ENCODE measurements around the gene NOC2L. TPM values are rescaled to one million over a fixed set of nuclear protein-coding genes. Genes with fewer than 3 reads are reported as not detected.
A peak's percentile ranks its signal among the peaks of the same experiment; 100 is the strongest.

The NOC2L gene
- total and polyA plus RNA-seq, 9 of the 15 experiments (the other 6 are each of a cell fraction or from before 2014, with no cell fraction given) = 4.0 to 410 (median 200) TPM

GRCh38 chr1:999725-1000356, 40.8 kb upstream of the NOC2L start, which contains the start of gene HES4 (continued):
- TF ChIP-seq ZNF449 (CRISPR knock-in tag; IDR thresholded peaks at IDR 0.05) = no peak
- no peak for TF ChIP-seq ASH1L (IDR thresholded peaks at IDR 0.05; ENCODE audit: borderline replicate concordance, low read depth, partially characterized antibody)
- TF ChIP-seq DMBX1 (CRISPR knock-in tag; IDR thresholded peaks at IDR 0.05; ENCODE audit: borderline replicate concordance) = no peak
- TF ChIP-seq POLR2G (IDR thresholded peaks at IDR 0.05; ENCODE audit: low read depth, low read length) = no peak
- no peak for TF ChIP-seq PCBP2 (IDR thresholded peaks at IDR 0.05; ENCODE audit: low read depth, low read length, poor library complexity, severe bottlenecking)
- TF ChIP-seq TEAD4 (IDR thresholded peaks at IDR 0.05; ENCODE audit: low read length) = peak; percentile 49
- TF ChIP-seq TEAD4 (CRISPR knock-in tag; IDR thresholded peaks at IDR 0.05; ENCODE audit: borderline replicate concordance) = no peak
- TF ChIP-seq TRIM28 (IDR thresholded peaks at IDR 0.05) = no peak
- TF ChIP-seq PML (IDR thresholded peaks at IDR 0.05; ENCODE audit: low read length) = no peak
- no peak for TF ChIP-seq ZNF639 (CRISPR knock-in tag; conservative IDR thresholded peaks at IDR 0.05 in 1 of 2, IDR thresholded peaks at IDR 0.05 in 1 of 2)
- TF ChIP-seq, protein P1, sequence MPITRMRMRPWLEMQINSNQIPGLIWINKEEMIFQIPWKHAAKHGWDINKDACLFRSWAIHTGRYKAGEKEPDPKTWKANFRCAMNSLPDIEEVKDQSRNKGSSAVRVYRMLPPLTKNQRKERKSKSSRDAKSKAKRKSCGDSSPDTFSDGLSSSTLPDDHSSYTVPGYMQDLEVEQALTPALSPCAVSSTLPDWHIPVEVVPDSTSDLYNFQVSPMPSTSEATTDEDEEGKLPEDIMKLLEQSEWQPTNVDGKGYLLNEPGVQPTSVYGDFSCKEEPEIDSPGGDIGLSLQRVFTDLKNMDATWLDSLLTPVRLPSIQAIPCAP (CRISPR knock-in tag; IDR thresholded peaks at IDR 0.05; ENCODE audit: borderline replicate concordance) = no peak
- peak; percentile 43 for TF ChIP-seq TAF1 (IDR thresholded peaks at IDR 0.05; ENCODE audit: control insufficient read depth, extremely low read depth, insufficient read depth, low read length, severe bottlenecking)
- TF ChIP-seq E2F3 (CRISPR knock-in tag; IDR thresholded peaks at IDR 0.05) = no peak
- no peak for TF ChIP-seq KHSRP (IDR thresholded peaks at IDR 0.05)
- no peak for TF ChIP-seq EP300 (IDR thresholded peaks at IDR 0.05; ENCODE audit: low read length)
- no peak for TF ChIP-seq C11orf30 (IDR thresholded peaks at IDR 0.05; ENCODE audit: low read depth)
- TF ChIP-seq, protein P2, sequence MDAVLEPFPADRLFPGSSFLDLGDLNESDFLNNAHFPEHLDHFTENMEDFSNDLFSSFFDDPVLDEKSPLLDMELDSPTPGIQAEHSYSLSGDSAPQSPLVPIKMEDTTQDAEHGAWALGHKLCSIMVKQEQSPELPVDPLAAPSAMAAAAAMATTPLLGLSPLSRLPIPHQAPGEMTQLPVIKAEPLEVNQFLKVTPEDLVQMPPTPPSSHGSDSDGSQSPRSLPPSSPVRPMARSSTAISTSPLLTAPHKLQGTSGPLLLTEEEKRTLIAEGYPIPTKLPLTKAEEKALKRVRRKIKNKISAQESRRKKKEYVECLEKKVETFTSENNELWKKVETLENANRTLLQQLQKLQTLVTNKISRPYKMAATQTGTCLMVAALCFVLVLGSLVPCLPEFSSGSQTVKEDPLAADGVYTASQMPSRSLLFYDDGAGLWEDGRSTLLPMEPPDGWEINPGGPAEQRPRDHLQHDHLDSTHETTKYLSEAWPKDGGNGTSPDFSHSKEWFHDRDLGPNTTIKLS (IDR thresholded peaks at IDR 0.05; ENCODE audit: borderline replicate concordance, low read depth) = no peak
- no peak for TF ChIP-seq BRD4 (IDR thresholded peaks at IDR 0.05)
- TF ChIP-seq MED1 (CRISPR knock-in tag; IDR thresholded peaks at IDR 0.05; ENCODE audit: borderline replicate concordance) = no peak
- TF ChIP-seq NR1H2 (CRISPR knock-in tag; IDR thresholded peaks at IDR 0.05) = no peak
